ENCODE measurements around the gene CPB1. TPM values are rescaled to one million over a fixed set of nuclear protein-coding genes. Genes with fewer than 3 reads are reported as not detected.
"Not testable (repeated sequence)": the region's sequence is repeated elsewhere in the genome, so short reads cannot be mapped to it uniquely, and the experiment has no call there.

CPB1 gene
- 1 to 10 TPM in 7 of 10 donors, not detected in 3; 1.7 to 3.2 (median 2.2) TPM for total RNA-seq
- under 1 TPM in 1 of 2 donors, not detected in 1; 0.29 TPM for polyA plus RNA-seq
- long read RNA-seq, donor 1: 0 reads
- long read RNA-seq, donor 2: 0 reads
- long read RNA-seq, donor 3: 0 reads

DNA sequence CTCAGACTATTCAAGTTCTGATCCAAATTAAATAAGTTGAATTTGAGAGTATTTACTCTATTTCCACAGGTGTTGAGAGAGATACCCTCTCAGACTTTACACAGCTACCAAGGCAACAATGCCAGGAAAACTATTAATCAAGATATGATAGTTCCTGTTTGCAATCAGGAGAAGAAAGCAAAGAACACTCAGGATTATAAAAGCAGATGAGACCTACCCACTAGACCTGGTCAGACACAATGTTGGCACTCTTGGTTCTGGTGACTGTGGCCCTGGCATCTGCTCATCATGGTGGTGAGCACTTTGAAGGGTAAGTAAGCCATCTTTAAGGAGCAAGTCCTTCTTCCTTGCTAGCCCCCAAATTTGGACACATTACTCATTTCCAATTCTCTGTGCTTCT, at the start of gene CPB1:
Gene CPB1, plus strand, starts transcription at position 227 of the 400 bp plus-strand sequence. Its CDS starts 13 bp downstream, at position 240.
- no peaks in the 10 kb centered on the region for H3K27me3 ChIP-seq
- TF ChIP-seq, protein P1, sequence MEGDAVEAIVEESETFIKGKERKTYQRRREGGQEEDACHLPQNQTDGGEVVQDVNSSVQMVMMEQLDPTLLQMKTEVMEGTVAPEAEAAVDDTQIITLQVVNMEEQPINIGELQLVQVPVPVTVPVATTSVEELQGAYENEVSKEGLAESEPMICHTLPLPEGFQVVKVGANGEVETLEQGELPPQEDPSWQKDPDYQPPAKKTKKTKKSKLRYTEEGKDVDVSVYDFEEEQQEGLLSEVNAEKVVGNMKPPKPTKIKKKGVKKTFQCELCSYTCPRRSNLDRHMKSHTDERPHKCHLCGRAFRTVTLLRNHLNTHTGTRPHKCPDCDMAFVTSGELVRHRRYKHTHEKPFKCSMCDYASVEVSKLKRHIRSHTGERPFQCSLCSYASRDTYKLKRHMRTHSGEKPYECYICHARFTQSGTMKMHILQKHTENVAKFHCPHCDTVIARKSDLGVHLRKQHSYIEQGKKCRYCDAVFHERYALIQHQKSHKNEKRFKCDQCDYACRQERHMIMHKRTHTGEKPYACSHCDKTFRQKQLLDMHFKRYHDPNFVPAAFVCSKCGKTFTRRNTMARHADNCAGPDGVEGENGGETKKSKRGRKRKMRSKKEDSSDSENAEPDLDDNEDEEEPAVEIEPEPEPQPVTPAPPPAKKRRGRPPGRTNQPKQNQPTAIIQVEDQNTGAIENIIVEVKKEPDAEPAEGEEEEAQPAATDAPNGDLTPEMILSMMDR (IDR thresholded peaks at IDR 0.05): no peak
- no peak within 1 kb of the TSS for H3K4me3 ChIP-seq

DNA sequence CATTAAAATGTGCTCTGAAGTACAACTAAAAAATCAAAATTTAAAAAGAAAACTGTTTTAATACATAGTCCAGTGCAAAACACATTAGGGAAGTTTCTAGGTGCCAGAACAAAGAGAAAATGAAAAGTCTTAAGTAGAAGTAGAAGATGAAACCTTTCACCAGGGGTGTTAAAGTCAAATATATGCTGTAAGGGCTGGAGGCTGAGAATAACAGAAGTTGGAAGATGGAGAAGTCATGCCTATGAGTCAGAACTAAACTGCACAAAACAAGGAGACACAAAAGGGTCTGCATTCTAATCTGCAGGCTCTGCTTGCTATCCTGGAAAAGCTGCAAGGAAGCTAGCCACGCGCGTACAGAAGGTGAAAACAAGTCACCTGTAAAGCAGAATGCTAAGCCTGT, 48.7 kb upstream of the CPB1 start:
- intact Hi-C loops (cut with DNase I): no loop called here
- TF ChIP-seq, protein P1 (IDR thresholded peaks at IDR 0.05): no peak
- Histone ChIP-seq H3K27me3 (no peaks in the 10 kb centered on the region), H3K27ac (no peak overlapping the region), H3K9me3 (peaks cover 0 to 6% (median 0%) of the 10 kb centered on the region in 11 donors), H3K4me3 (no peak overlapping the region), H3K36me3 (no peaks in the 10 kb centered on the region), H3K4me1 (no peaks in the 10 kb centered on the region)
- ATAC-seq (no peak), DNase-seq (no peak)
- 93 to 98% methylated on average over 3 of the region's 3 CpGs for WGBS, 2 donors

More for the DNA sequence above, at the start of gene CPB1:
- intact Hi-C loops (cut with DNase I): no loop called here
- H3K36me3 ChIP-seq: no peaks in the 10 kb centered on the region
- no peak for DNase-seq
- no peaks in the 10 kb centered on the region for H3K4me1 ChIP-seq
- no peak for ATAC-seq
- no peak within 1 kb of the TSS for H3K27ac ChIP-seq
- peaks cover 0 to 4% (median 0%) of the 10 kb centered on the region in 11 donors for H3K9me3 ChIP-seq

DNA sequence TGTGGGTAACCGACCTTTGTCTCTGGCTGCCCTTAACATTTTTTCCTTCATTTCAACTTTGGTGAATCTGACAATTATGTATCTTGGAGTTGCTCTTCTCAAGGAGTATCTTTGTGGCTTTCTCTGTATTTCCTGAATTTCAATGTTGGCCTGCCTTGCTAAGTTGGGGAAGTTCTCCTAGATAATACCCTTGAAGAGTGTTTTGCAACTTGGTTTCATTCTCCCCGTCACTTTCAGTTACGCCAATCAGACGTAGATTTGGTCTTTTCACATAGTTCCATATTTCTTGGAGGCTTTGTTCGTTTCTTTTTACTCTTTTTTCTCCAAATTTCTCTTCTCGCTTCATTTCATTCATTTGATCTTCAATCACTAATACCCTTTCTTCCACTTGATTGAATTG, 42.6 kb upstream of the CPB1 start:
- DNase-seq; H3K4me3 ChIP-seq; H3K36me3 ChIP-seq; intact Hi-C loops (cut with DNase I); ATAC-seq; H3K27me3 ChIP-seq: not testable (repeated sequence)
- H3K27ac ChIP-seq: peak overlapping the region in 1 of 10 donors; percentile 31
- peaks cover 0 to 16% (median 0%) of the 10 kb centered on the region in 11 donors for H3K9me3 ChIP-seq
- H3K4me1 ChIP-seq: peaks cover 0 to 10% (median 0%) of the 10 kb centered on the region in 9 donors
- 81 to 82% methylated on average over 6 of the region's 6 CpGs for WGBS, 2 donors

DNA sequence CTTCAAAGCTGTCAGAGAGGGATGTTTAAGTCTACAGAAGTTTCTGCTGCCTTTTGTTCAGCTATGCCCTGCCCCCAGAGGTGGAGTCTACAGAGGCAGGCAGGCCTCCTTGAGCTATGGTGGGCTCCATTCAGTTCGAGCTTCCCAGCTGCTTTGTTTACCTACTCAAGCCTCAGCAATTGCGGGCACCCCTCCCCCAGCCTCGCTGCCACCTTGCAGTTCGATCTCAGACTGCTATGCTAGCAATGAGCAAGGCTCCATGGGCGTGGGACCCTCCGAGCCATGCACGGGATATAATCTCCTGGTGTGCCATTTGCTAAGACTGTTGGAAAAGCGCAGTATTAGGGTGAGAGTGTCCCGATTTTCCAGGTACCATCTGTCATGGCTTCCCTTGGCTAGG, 41.5 kb upstream of the CPB1 start:
- H3K36me3 ChIP-seq; DNase-seq; intact Hi-C loops (cut with DNase I); ATAC-seq; H3K27ac ChIP-seq; H3K4me3 ChIP-seq; H3K27me3 ChIP-seq: not testable (repeated sequence)
- peaks cover 0 to 12% (median 0%) of the 10 kb centered on the region in 11 donors for H3K9me3 ChIP-seq
- 86 to 89% methylated on average over 9 of the region's 9 CpGs for WGBS, 2 donors
- H3K4me1 ChIP-seq: peaks cover 0 to 18% (median 0%) of the 10 kb centered on the region in 9 donors

DNA sequence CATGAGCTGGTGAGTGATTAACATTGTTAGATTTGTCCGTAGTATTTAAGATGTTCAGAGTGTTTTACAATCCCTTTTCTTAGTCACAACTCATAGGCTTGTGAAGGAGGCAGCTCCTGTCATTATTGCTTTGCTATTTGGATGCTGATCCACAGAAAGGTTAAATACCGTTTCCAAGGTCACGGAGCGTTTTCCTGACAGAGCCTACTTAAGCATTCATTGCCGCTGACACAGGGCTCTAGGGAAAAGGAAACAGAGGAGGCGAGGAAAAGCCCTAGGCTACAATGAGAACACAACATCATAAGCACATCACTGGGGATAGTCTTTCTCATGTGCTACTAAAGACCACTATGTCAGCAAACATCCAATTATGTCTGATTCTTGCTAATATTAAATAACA, 38.5 kb upstream of the CPB1 start:
- Histone ChIP-seq H3K36me3 (no peaks in the 10 kb centered on the region), H3K4me1 (peaks cover 0 to 28% (median 0%) of the 10 kb centered on the region in 9 donors), H3K27ac (no peak overlapping the region), H3K4me3 (no peak overlapping the region), H3K9me3 (peaks cover 0 to 9% (median 0%) of the 10 kb centered on the region in 11 donors), H3K27me3 (no peaks in the 10 kb centered on the region)
- intact Hi-C loops (cut with DNase I): no loop called here
- DNase-seq (no peak), ATAC-seq (peak in 1 of 8 donors; percentile 49)
- TF ChIP-seq, protein P1 (IDR thresholded peaks at IDR 0.05): no peak
- 21 to 26% methylated on average over 6 of the region's 6 CpGs for WGBS, 2 donors
